HT1080 (cell line): ENCODE data around the gene RIMS1. TPM values are rescaled to one million over a fixed set of nuclear protein-coding genes. Genes with fewer than 3 reads are reported as not detected.
A peak's percentile ranks its signal among the peaks of the same experiment; 100 is the strongest.

Experiments
- DNase-seq: peaks from one replicate; pipeline ENCODE4 v3.0.0-alpha.2; 2015; ENCODE audit warnings: low read depth
- total RNA-seq: library from RNA; depleted of rRNA; stranded (reverse); fragments of >200 nt; shearing (Covaris generic); gene quantifications from 2 replicates; pipeline ENCODE4 v1.2.3, GENCODE V29; 2014

The RIMS1 gene
- total RNA-seq, 1 experiment from 2014 or later, result 0.06 TPM

DNA sequence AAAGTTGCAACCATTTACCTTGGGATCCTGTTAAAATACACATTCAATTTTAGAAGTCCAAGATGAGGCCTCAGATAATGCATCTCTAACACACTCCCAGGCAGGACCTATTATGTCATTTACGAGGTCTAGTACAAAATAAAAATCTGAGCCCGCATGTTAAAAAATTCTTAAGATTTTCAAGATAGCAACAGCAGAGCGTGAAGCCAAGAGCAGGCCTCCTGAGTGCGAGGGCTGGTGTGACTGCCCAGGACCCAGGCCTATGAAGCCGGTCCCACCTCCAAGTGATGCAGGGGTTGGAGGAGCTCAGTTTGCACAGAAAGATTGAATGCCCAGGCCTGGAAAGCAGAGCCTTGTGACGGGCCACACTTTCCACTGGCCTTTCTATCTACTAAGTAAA lies 524.4 kb downstream of the RIMS1 start:
- DNase-seq, result no peak

DNA sequence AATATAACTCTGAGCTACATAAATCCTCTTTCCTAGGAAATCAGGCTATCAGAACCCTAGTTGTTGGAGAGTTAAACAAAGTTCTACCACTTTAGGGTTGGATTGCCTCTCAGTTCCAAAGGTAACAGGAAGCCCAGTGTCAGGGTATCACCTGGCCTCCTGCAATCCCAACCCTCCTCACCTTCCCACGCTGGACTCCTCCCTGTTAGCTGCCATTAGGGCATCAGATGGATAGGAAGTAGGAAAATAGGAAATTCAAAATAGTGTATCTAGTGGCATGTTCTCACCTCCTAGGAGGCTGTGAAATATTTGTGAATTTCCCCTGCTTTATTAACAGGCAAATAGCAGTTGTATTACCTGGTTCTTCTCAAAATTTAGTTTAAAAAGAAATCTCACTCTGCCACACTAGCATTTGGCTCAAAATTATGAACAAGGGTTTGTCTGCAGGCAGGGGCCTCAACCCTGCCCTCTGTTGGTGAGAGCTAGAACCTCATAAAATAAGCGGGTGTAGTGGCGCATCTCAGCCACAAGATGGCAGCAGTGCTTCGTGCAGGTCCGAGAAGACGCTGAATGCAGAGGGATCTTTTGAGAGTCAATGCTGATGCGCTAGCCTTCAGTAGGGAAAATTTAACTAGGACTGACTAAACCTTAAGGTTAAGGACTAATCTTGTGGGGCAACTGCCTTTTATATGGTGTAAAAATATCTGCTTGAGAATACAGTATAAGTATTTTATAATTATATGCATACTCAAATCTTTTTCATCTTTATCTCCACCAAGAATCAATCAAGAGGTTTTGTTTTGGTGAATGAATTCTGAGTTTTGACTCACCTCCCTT lies 525.7 kb downstream of the RIMS1 start:
- peak; percentile 84 for DNase-seq

- no peak for DNase-seq
Measured at GRCh38 chr6:72412709-72413044, 526.3 kb downstream of the RIMS1 start.

- no peak for DNase-seq
Measured at GRCh38 chr6:72413884-72414283, 527.5 kb downstream of the RIMS1 start.

GRCh38 chr6:72414657-72415056 lies 528.3 kb downstream of the RIMS1 start:
- DNase-seq, result no peak

DNA sequence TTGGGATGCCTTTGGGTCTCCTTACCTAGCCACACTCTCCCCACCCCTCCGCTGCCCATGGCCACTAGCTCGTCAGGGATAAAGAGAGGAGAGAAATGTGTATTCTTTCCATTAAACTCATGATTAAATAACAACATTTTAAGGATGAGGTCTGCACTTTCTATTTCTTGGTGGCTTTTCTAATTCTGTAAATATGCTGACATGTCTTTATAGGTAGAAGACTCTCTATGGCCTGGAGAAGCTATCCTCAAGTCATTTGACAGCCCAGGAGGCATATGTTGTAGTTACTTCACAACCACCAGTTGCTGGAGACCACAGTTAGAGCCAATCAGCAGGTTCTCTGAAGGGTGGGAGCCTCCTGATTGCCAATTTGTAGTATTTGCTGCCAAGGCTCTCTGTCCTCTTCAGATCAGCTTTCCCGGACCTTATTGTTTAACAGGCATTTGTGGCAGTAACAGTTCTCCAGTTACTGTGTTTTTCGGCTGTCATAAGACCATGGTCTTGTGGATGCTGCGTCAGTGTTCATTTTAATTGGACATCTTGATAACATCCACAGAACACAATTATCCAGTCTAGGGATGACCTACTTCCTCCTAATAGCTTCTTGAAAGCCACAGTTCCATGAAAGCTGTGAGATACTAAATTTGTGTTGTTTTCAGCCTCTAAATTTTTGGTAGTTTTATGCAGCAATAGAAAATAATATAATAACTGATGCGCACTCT lies 530.6 kb downstream of the RIMS1 start:
- DNase-seq, result no peak

- no peak for DNase-seq
Measured at GRCh38 chr6:72417759-72418158, 531.4 kb downstream of the RIMS1 start.

DNA sequence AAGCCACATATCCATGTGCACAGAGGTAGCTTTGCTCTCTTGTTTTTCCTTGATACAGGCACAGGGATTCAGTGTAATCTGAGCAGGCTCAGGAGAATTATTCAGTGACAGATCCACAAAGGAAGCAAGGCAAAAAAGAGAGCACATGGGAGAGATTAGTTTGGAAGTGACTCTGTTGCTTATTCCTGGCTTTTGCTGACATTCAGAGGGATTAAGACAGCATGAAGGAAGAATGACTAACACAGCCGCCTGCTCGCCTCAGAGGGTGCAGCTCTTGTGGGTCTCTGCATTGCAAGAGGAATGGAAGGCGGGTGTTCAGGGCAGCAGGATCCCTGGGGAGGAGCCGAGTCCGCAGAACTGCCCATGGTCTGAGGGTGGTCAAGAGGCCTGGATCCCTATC lies 532.1 kb downstream of the RIMS1 start:
- peak; percentile 69 for DNase-seq

- DNase-seq, result no peak
Measured at GRCh38 chr6:72419966-72420365, 533.6 kb downstream of the RIMS1 start.

DNA sequence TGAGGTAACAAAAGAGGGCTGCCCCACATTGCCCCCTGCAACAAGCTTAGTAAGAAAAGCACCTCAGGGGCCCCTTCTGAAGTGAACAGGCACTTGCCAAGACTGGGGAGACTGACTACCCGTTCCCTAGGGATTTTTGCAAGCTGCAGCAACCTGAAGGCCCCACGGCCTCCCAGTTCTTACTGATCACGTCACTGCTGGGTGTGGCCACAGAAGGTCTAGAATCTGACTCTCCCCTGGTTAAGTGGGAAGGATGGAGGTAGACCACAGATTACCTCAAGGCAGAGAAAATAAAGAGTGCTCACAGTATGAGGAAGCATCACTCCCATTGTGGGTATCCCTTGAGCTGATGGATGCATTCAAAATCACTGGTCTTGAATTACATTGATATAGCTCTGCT lies 534.1 kb downstream of the RIMS1 start:
- DNase-seq, result no peak

- DNase-seq, result no peak
Measured at GRCh38 chr6:72421387-72421786, 535.0 kb downstream of the RIMS1 start.

GRCh38 chr6:72422171-72422570 lies 535.8 kb downstream of the RIMS1 start:
- no peak for DNase-seq

- no peak for DNase-seq
Measured at GRCh38 chr6:72424476-72424875, 538.1 kb downstream of the RIMS1 start.

DNA sequence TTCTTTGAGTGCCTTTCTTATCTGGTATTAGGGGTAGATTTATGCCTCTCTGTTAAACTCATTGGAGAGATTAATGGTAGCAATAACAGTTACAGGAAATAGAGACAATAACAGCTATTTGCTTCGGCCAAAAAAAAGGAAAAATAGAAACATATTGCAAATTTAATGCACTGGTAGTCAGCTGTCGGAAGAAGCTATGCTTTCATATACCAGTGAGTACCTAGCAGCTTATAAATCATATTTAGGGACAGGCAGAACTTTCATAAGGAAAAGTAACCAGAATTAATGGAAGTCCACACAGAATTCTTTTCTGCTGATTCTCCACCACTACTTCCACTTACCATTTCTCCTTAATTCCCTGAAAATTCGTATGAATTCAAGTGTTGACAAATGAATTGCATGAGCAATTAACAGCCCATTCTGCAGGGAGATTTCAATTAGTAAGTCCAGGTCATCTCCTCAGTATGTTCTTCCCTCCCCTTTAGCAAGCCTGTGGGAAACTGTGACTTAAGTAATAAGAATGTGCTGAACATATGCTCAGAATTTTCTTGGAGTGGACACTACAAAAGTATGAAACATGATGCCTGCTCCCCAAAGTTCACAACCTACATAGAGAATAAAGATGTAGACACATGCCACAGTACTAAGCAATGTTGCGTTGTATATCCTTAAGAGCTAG lies 538.8 kb downstream of the RIMS1 start:
- peak; percentile 42 for DNase-seq

DNA sequence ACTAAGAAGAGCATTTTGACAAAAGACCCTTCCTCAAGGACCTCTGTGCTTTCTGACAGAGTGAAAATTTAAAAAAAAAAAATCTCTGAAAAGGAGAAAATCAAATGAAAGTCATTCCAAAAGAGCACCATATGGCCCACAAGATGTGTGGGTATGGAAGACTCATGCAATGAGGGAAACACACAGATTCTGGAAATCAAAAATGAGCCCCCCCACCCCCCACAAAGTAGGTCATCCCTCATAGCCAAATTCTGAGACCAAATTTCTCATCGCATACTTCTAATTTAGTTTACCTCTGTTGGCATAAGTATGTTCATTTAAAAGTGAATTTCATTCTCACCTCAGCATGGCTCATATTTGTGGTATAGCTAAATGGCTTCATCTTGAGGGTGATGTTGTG lies 554.3 kb downstream of the RIMS1 start:
- DNase-seq, result no peak

DNA sequence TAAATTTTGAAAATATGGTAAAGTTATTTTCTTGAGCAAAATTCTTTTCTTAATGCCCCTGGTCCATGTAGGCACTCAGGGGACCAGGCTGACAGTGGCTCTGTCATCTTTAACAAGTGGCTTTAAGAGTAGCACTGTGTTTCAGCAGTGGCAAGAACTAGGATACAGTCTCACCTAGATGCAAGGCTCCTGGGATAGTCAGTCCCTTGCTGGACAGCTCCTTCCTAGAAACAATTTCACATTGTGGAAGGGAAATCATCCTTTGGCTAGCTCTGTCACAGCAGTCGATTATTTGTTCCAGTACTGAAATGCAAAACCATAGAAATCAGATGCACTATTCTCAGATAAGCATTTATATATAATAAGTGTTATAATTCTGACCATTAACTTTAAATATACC lies 560.1 kb downstream of the RIMS1 start:
- DNase-seq, result no peak
